OCI-LY3 (cell line): ENCODE data around the gene NR2C2.

Experiments
- EZH2phosphoT487 ChIP-seq: fragments of 200-600 bp; shearing (Covaris generic); IDR thresholded peaks from 2 replicates; pipeline ENCODE4 v1.6.1; 2018; ENCODE audit warnings: antibody characterized with exemption, mixed run types, low read depth
- TF ChIP-seq, protein P1 (sequence below): fragments of 200-600, 300-600 bp; sonication (generic); IDR thresholded peaks from 2 replicates; pipeline ENCODE4 v1.5.1; 2014; ENCODE audit warnings: antibody characterized with exemption, low read length, low read depth

DNA sequence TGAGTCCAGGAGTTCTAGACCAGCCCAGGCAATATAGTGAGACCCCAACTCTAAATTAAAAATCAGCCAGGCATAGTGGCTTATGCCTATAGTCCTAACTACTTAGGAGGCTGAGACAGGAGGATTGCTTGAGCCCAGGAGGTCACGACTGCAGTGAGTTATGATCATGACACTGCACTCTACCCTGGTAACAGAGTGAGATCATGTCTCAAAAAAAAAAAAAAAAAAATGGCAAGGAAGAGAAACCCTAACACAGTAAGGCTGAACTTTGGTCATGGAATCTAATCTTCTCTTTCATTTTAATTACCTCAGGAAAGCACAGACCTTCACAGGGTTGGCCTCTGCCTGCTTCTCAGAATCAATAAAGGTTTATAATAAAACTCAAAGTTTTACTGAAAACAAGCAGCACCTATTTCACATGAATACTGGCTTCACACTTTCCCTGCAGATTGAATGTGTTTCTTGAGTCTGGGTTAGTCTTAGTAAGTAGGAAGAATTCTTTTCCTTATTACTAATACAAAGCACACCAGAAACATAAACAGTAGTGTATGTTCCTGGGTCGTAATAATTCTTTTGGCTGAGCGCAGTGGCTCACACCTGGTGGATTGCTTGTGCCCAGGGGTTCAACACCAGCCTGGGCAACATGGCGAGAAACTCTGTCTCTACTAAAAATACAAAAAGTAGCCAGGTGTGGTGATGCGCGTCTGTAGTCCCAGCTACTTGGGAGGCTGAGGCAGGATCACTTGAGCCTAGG lies 11.6 kb upstream of the NR2C2 start:
- TF ChIP-seq, protein P1, sequence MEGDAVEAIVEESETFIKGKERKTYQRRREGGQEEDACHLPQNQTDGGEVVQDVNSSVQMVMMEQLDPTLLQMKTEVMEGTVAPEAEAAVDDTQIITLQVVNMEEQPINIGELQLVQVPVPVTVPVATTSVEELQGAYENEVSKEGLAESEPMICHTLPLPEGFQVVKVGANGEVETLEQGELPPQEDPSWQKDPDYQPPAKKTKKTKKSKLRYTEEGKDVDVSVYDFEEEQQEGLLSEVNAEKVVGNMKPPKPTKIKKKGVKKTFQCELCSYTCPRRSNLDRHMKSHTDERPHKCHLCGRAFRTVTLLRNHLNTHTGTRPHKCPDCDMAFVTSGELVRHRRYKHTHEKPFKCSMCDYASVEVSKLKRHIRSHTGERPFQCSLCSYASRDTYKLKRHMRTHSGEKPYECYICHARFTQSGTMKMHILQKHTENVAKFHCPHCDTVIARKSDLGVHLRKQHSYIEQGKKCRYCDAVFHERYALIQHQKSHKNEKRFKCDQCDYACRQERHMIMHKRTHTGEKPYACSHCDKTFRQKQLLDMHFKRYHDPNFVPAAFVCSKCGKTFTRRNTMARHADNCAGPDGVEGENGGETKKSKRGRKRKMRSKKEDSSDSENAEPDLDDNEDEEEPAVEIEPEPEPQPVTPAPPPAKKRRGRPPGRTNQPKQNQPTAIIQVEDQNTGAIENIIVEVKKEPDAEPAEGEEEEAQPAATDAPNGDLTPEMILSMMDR, result no peak
- no peak for TF ChIP-seq EZH2phosphoT487
